Measurements from ENCODE around the gene GATA5. TPM values are rescaled to one million over a fixed set of nuclear protein-coding genes. Genes with fewer than 3 reads are reported as not detected.

GATA5 gene, protein sequence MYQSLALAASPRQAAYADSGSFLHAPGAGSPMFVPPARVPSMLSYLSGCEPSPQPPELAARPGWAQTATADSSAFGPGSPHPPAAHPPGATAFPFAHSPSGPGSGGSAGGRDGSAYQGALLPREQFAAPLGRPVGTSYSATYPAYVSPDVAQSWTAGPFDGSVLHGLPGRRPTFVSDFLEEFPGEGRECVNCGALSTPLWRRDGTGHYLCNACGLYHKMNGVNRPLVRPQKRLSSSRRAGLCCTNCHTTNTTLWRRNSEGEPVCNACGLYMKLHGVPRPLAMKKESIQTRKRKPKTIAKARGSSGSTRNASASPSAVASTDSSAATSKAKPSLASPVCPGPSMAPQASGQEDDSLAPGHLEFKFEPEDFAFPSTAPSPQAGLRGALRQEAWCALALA
- 10 to 100 TPM in 3 of 4 donors, 1 to 10 TPM in 1; 1.7 to 48.3 (median 39.5) TPM for total RNA-seq

DNA sequence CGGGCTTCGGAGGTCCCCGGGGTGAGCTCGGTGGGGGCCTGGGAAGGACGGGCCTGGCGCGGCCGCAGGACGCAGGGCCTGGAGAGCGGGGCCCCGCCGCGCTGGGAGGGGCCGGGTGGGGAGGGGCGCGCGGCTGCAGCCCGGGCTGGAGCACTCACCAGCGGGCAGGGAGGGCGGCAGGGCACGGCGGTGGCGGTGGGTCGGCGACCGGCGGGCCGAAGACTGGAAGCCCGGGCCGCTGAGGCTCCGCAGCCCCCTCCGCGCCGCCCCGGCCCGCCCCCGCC is at the start of gene GATA5:
Gene GATA5 (minus strand): TSS at position 224 of the 284 bp plus-strand sequence. CDS start 474 bp downstream, outside the sequence.
- Histone ChIP-seq H3K4me3 (peak within 1 kb of the TSS; percentile 20 to 85 (median 56)), H3K4me1 (peaks cover 0 to 20% (median 10%) of the 10 kb centered on the region in 4 donors), H3K9me3 (no peaks in the 10 kb centered on the region), H3K27me3 (peaks cover 0 to 25% of the 10 kb centered on the region in 2 donors), H3K36me3 (no peaks in the 10 kb centered on the region), H3K27ac (peak within 1 kb of the TSS in 3 of 4 donors; percentile 83 to 96 (median 91))
- TF ChIP-seq, protein P1, sequence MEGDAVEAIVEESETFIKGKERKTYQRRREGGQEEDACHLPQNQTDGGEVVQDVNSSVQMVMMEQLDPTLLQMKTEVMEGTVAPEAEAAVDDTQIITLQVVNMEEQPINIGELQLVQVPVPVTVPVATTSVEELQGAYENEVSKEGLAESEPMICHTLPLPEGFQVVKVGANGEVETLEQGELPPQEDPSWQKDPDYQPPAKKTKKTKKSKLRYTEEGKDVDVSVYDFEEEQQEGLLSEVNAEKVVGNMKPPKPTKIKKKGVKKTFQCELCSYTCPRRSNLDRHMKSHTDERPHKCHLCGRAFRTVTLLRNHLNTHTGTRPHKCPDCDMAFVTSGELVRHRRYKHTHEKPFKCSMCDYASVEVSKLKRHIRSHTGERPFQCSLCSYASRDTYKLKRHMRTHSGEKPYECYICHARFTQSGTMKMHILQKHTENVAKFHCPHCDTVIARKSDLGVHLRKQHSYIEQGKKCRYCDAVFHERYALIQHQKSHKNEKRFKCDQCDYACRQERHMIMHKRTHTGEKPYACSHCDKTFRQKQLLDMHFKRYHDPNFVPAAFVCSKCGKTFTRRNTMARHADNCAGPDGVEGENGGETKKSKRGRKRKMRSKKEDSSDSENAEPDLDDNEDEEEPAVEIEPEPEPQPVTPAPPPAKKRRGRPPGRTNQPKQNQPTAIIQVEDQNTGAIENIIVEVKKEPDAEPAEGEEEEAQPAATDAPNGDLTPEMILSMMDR (IDR thresholded peaks at IDR 0.05), result no peak
- peak in 1 of 2 donors; percentile 0 for TF ChIP-seq POLR2A (IDR thresholded peaks at IDR 0.05)
- no peak for DNase-seq

DNA sequence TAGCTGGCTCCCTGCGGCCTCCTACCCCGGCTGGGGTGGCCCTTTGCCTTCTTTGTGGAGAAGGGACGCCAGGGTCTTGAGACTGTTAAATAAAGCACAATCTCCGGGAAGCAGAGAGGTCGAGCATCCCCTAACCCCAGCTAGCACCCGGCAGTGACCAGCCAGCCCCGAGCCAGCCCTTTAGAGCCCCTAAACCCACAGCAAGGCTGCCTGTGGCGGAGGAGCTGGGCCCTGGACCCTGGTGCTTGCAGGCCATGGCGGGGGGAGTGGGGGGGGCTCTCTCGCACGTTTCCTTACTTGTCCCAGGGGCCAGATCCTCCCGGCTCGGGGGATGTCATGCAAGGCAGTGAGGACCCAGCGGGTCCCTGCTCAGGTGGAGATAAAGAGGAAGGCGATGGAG is 49.2 kb upstream of the GATA5 start:
- Histone ChIP-seq H3K4me3 (no peak overlapping the region), H3K9me3 (no peaks in the 10 kb centered on the region), H3K27me3 (peaks cover 0 to 3% of the 10 kb centered on the region in 2 donors), H3K4me1 (no peaks in the 10 kb centered on the region), H3K27ac (no peak overlapping the region), H3K36me3 (no peaks in the 10 kb centered on the region)
- DNase-seq, result no peak
- TF ChIP-seq, protein P1 (IDR thresholded peaks at IDR 0.05), result no peak
- no peak for TF ChIP-seq POLR2A (IDR thresholded peaks at IDR 0.05)

DNA sequence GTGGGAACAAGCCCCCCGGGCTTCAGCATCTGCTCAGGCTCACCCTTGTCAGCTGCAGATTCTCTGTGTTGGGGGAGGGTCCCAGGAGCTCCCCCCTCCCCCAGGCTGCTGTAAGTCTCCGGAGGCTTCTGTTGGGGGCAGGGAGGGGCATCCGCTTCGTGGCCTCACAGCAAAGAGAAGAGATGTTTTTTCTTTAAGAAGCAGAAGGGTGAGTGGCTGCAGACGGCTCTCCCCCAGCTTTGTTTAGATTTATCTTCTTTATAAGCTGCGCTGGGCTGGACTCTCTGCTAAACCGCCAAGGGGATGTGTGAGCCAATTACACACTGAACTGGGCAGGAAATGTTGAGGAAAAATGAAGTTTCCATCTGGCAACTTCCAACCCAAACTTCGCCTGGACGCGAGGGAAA is 48.7 kb upstream of the GATA5 start:
- H3K27ac ChIP-seq, result no peak overlapping the region

DNA sequence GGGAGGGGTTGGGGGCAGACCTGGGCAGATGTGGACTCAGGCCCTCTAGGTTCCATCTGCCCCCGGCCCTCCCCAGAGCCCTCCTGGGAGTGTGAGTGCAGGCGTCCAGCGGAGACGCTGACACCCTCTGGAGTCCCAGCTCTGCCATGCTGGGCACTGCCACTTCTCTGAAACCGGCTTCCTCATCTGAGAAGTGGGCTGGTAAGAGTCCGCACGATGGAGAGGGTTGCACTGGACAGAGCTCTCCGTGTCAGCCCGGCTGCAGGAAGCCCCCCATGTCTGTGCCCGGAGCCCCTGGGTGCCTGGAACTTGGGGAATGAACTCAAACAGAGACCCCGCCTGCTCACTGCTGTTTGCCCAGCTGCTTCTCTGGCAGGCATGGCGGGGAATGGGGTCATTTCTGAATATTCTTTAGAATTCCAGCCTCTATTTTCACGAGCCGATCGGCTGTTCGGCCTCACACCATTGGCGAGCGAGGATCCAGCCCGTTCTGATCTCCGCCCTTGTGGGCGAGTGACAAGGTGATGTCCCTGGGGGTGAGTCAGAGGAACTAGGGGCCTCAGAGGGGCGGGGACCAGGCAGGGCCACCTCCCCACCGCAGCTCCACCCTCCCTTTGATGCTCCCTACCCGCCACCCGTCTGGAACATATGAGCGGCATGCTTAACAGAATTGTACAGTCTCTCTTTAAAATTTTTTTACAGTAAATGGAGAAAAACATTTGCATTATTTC is 47.8 kb upstream of the GATA5 start:
- H3K9me3 ChIP-seq, result no peaks in the 10 kb centered on the region
- no peak for DNase-seq
- H3K27me3 ChIP-seq, result peaks cover 0 to 3% of the 10 kb centered on the region in 2 donors
- no peaks in the 10 kb centered on the region for H3K4me1 ChIP-seq
- no peak overlapping the region for H3K4me3 ChIP-seq
- TF ChIP-seq, protein P1 (IDR thresholded peaks at IDR 0.05), result no peak
- no peak for TF ChIP-seq POLR2A (IDR thresholded peaks at IDR 0.05)
- H3K27ac ChIP-seq, result no peak overlapping the region
- H3K36me3 ChIP-seq, result no peaks in the 10 kb centered on the region

More for the DNA sequence above, 48.7 kb upstream of the GATA5 start:
- H3K27me3 ChIP-seq, result peaks cover 0 to 3% of the 10 kb centered on the region in 2 donors
- no peaks in the 10 kb centered on the region for H3K4me1 ChIP-seq
- no peak overlapping the region for H3K4me3 ChIP-seq
- H3K9me3 ChIP-seq, result no peaks in the 10 kb centered on the region
- H3K36me3 ChIP-seq, result no peaks in the 10 kb centered on the region
- TF ChIP-seq, protein P1 (IDR thresholded peaks at IDR 0.05), result no peak
- TF ChIP-seq POLR2A (IDR thresholded peaks at IDR 0.05), result no peak
- no peak for DNase-seq

DNA sequence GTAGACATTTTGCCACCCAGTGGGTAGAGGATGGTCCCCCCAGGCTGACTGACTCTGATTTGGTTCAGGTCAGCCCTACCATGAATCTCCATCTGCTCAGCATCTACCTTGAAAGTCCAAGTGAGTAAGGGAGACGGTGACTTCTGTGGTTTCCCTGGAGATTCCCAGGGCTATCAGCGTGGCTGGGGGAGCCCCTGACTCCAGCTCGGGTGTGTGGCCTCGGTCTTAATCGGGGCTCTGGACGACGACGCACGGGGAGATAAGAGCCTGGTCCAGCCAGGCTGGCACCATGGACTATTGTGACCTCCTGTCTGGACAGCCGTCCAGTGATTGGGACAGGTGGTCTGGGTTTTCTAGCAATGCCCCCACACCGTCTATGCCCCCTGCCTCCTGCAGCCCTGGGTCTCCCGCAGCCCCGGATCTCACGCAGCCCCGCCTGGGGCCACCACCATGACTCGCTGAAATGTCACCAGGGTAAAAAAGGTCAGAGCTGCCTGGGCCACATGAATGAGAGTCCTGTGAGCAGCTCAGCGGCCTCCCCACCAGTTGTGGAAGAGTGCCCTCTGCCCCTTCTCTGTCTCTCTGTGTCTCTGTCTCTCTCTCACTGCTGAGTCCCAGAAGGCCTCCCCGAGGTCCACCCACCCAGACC is 47.1 kb upstream of the GATA5 start:
- Histone ChIP-seq H3K9me3 (no peaks in the 10 kb centered on the region), H3K4me3 (no peak overlapping the region), H3K36me3 (no peaks in the 10 kb centered on the region), H3K27me3 (peaks cover 0 to 3% of the 10 kb centered on the region in 2 donors), H3K27ac (no peak overlapping the region), H3K4me1 (no peaks in the 10 kb centered on the region)
- no peak for TF ChIP-seq POLR2A (IDR thresholded peaks at IDR 0.05)
- TF ChIP-seq, protein P1 (IDR thresholded peaks at IDR 0.05), result no peak
- no peak for DNase-seq
